GM18505 (cell line): Measurements from ENCODE around the gene TMEM86B.
"Not testable (repeated sequence)": the region's sequence is repeated elsewhere in the genome, so short reads cannot be mapped to it uniquely, and the experiment has no call there.

Experiments
- ATAC-seq: cut with Tn5 transposase; IDR thresholded peaks from one replicate; pipeline ENCODE4 v1.9.1; 2021; ENCODE audit not compliant: unreplicated experiment
- POLR2A ChIP-seq: IDR thresholded peaks from 4 replicates; pipeline ENCODE4 v1.6.1; 2011; ENCODE audit warnings: borderline replicate concordance; ENCODE audit not compliant: insufficient read depth, insufficient read length; ENCODE audit errors: extremely low read depth

TMEM86B gene

DNA sequence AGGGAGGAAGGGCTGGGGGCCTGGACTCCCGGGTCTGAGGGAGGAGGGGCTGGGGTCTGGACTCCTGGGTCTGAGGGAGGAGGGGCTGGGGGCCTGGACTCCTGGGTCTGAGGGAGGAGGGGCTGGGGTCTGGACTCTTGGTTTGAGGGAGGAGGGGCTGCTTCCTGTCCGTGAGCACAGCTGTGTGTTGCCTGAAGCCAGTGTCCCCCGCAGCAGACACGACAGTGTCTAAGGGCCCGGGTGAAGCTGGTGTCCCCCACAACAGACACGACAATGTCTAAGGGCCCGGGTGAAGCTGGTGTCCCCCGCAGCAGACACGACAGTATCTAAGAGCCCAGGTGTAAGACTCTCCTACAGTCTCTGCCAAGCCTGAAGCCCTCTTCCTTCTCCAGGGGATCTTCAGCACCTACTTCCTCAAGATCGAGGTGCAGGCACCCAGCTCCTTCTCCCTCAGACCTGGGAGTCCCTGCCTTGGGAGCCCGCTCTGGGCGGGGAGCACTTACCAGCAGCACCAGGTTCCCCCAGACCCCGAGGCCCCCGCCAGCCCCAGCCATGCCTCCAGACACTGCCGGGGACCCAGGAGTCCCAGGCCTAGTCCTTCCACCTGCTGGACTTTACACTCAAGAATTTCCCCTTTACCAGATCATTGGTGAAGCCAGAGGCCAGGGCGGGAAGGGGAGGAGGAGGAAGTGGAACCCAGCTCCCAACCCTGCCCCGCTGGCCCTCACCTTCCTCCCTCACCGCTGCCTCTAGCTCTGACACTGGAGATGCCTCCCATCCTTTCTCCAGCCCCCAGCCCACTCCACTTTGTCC lies 19.5 kb downstream of the TMEM86B start, which contains the start of gene PTPRH:
Gene PTPRH (minus strand): TSS at position 622 of the 813 bp plus-strand sequence. CDS start 68 bp downstream, at position 554.
- no peak for ATAC-seq
- TF ChIP-seq POLR2A = no peak

DNA sequence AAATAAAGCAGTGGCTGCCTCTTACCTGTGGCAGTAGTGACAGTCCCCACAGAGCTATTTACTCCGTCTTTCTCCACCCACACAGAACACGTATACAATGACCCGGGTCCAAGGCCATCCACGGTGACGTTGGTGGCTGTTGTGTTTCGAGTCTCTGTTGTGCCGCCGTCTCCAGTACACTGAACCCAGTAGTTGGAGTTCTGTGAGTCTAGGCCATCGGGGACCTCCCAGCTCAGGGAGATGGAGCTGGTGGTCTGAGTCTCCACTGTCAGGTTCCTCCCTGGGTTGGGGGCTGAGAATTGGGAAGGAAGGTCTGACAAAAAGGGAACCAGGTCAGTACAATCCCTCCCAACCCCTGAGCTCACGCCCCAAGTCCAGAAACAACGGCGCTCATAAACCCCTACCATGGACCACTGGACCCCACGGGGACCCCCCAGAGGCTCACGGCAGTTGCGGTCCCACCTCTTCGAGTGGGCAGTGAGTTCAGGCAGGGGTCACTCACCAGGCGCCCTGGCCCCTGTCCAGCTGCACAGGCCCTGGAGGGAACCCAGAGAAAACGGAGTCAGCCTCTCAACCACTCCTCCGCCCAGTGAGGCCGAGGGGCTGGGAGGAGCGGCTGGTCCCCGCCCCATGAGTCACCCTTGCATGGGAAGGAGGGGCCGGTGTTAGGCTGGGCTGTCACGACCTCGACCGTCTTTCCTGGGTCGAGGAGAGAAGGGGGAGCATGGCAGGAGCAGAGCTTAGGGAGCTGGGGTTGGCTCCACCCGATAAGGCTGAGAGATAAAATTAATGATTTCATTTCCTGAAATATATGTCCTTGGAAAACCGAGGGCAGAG lies 21.7 kb downstream of the TMEM86B start:
- TF ChIP-seq POLR2A = no peak
- no peak for ATAC-seq

DNA sequence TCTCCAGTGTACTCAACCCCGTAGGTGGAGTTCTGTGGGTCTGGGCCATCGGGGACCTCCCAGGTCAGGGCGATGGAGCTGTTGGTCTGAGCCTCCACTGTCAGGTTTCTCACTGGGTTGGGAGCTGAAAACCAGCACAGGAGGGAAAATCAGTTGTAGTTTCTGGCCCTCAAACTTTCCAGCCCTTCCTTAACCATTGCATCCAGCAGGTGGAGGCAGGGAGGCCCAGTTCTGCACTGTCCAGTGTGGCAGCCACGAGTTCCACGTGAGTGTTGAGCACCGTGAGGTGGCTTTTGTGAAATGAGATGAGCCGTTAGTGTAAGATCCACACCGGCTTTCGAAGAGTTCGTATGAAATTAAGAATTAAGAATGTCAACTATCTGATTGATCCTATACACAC lies 26.4 kb downstream of the TMEM86B start:
- not testable (repeated sequence) for ATAC-seq

DNA sequence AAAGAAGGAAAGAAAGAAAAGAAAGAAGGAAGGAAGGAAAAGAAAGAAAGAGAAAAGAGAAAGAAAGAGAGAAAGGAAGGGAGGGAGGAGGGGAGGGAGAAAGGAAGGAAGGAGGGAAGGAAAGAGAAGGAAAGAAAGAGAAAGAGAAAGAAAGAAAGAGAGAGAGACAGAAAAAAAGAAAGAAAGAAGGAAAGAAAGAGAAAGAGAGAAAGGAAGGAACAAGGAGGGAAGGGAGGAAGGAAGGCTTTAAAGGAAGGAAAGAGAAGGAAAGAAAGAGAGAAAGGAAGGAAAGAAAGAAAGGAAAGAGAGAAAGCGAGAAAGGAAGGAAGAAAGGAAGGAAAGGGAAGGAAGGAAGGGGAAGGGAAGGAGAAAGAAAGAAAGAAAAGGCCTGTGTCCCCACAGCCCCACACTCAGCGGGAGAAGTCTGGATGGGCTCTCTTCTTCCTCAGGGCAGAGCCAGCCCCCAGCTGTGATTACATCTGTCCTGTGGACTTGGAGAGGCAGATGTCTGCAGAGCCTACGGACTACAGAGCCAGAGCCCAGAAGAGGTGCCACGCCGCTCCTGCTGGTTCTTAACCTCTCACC lies 28.9 kb downstream of the TMEM86B start:
- no peak for ATAC-seq
- TF ChIP-seq POLR2A = no peak

DNA sequence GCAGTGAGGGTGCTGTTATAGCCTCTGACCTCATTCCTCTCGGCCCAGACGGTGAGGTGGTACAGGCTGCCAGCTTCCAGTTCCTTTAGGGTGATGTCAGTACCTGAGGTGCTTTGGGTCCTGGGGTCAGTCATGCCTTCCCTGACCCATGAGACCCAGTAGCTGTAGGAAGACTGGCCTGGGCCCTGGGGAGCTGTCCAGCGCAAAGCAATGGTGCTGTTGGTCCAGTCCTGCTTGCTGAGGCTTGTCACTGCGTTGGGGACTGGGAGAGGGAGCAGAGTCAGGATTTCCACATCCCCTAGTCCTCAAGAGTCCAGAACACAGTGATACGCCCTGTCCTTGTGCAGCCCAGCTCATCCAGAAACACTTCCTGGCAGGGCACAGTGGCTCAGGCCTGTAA lies 29.9 kb downstream of the TMEM86B start:
- ATAC-seq = no peak
- TF ChIP-seq POLR2A = no peak

DNA sequence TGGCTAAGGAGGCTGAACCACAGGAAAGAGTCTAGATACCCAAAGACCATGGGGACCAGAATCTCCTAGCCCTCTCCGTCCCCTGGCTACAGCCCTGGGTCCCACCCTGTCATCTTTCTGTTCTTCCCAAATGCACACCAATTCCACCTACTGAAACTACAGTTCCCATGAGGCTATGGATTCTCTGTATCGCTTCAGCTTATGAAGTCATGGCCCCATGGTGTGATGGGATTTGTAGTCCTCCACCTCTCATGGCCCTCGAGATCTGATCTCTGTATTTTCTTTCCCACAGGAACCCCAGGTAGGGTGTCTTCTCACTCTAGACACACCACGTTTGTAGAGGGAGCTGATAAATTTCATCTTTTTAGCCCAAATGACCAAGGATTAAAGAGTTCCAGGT lies 31.0 kb downstream of the TMEM86B start:
- no peak for ATAC-seq
- TF ChIP-seq POLR2A = no peak

DNA sequence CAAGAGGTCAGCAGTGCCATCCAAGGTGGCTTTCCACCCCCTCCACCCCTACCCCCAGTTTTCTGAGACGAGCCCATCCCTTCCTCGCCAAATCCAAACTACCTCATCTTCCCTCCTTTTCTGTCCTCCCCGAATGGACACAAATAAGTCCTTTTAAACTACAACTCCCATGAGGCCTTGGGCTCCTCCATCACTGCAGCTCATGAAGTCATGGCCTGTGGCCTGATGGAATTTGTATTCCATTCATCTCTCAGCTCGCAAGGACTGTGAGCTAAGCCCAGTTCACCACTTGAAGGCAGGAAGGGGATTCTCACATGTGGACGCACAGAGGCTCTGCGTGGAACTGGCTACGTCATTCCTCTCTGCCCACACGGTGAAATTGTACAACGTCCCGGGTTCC lies 31.8 kb downstream of the TMEM86B start:
- TF ChIP-seq POLR2A = no peak
- ATAC-seq = no peak

DNA sequence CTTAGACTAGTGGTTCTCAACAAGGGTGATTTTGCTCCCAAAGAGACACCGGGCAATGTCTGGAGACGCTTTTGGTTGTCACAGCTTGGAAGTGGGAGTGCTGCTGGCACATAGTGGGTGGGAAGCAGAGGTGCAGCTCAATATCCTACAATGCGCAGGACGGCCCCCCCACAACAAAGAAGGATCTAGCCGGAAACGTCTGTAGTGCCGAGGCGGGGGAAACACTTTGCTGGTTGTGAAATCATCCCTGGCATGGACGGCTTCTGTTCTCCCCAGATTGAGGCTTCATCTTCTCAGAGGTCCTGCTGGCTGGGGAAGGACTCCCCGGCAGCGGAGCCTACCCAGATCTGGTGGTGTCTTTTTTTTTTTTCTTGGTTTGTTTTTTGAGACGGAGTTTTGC lies 35.1 kb downstream of the TMEM86B start:
- ATAC-seq = no peak
- TF ChIP-seq POLR2A = no peak

DNA sequence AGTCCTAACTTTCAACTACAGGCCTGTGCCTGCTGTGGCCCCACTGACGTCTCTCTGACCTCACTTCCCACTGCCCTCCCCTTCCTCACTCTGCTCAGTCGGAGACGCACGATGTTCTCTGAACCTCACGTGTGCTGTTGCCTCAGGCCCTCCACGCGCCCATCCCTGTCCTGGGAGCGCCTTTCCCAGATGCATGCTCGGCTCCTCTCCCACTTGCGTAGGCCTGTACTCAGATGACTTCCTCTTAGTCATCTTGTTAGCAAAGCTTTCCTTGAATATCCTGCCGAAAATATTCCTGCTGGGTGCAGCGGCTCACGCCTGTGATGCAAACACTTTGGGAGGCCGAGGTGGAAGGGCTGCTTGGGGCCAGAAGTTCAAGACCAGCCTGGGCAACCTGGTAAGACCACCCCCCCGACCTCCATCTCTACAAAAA lies 39.1 kb downstream of the TMEM86B start:
- no peak for ATAC-seq
- TF ChIP-seq POLR2A = no peak

DNA sequence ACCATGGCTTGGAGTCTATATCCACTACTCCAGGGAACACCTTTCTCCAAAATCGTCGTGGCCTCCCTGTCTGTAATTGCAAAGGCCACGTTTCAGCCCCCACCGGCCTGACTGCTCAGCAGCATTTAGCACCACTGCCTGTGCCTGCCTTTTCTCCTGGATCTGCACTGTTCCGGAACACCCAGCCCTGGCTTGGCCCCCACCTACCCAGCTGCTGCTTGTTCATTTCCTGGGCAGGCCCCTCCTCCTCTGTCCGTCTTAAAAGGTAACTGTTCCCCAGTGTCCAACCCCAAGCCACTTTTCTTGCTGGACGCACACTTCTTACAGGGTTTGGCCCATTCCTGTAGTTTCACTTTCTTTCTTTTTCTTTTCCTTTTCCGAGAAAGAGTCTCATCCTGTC lies 39.9 kb downstream of the TMEM86B start:
- TF ChIP-seq POLR2A = no peak
- no peak for ATAC-seq

DNA sequence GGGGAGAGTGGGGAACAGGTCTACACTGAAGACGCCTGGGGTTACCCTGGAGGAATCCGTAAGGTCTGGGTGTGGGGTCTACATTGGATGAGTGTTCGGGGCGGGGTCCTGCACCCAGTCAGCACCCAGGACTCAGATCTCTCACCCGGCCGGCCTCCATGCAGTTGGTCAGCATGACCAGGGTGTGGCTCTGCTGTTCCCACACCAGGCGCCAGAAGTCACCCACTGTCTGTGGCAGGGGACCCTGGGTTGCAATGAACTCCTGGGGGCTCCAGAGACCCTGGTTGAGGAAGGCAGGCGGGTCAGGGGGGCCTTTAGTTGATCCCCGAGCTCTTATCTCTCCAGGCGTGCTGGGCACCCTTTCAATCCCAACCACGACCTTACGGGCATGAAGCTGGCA lies 42.5 kb downstream of the TMEM86B start:
- ATAC-seq = no peak
- no peak for TF ChIP-seq POLR2A

DNA sequence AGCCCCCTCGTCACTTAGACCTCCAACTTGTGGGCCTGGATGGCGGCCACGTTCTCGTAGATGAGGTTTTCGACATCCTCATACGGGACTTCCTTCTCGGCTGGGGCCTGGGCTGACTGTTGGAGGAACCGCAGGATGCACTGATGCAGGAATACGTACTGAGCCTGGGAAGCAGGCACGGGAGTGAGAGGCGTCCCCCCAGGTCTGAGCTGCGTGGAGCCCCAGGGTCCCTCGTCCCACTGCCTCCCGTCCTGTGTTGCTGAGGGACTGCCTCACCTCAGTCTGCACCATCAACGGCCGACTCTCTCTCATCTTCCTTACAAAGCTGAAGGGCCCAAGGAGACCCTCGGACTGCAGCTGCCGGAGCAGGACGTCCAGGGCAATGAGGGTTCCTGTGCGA lies 46.8 kb downstream of the TMEM86B start:
- TF ChIP-seq POLR2A = no peak
- ATAC-seq = no peak

DNA sequence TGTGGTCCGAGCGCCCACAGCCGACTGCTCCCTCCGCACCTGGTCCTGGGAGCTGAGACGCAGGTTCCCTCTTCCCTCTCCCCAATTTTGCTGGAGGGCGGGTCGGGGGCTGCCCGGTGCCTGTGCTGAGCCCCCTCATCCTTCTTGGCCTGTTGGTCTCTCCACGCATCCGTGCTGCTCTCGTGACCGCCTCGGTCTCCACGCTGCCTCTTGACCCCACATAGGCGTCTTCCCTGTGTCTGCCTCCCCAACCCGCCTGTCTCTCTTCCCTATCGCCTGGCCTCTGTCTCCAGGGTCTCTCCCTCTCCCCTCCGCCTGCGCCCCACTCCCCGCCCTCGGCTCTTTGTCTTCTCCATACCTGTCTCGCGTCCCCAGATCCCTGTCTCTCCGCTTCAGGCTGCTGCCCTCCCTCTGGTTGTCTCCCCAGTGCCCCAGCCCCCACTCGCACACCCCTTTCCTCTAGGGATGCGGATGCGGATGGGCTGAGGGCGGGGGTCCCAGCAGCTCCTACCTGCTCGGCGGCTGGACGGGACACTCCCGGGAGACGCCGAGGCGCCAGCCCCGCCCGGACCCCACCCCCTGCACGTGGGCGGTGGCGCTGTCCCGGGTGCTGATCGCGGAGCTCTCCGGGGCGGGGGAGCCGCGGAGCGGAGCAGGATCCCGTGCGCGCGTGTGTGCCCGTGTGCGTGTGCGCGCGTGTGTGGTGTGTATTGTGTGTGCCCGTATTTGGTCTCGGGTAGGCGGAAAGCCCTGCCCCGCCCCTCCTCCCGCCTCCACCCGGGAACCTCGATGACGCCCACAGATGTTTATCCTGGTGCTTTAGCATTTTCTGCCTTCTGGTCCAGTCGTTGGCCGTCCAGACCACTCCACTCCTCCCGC lies 48.7 kb downstream of the TMEM86B start, which contains the start of gene SYT5:
Gene SYT5 (minus strand): TSS at position 684 of the 879 bp plus-strand sequence. CDS start 1,248 bp downstream, outside the sequence.
- no peak for TF ChIP-seq POLR2A
- ATAC-seq = peak; percentile 35
